HepG2 (cell line): ENCODE results near the gene RASSF4. TPM values are rescaled to one million over a fixed set of nuclear protein-coding genes. Genes with fewer than 3 reads are reported as not detected.

Experiments used
- ATAC-seq: fragments of 200-7000 bp; cut with Tn5 transposase; 3 replicates; pipeline ENCODE4 v1.9.1; 2020; ENCODE audit warnings: mild to moderate bottlenecking, moderate library complexity
- BruUV-seq: library from RNA; stranded (reverse); fragments of 400-500 nt; replicated peaks from 2 replicates; lab custom pipeline; 2021; lab: Mats Ljungman, UMichigan
- CTCF ChIA-PET: fragments of 300-600 bp; formaldehyde crosslinking; extraction: SDS; loops from one replicate; lab custom pipeline; 2021; ENCODE audit warnings: low total read pairs, inconsistent platforms, low intra/inter-chr PET ratio; lab: Yijun Ruan, JAX
- POLR2A ChIA-PET: fragments of 350-600 bp; sonication (Branson Sonifier 250); formaldehyde crosslinking; loops from one replicate; lab custom pipeline; 2020; ENCODE audit warnings: antibody characterized with exemption, inconsistent platforms; lab: Yijun Ruan, JAX
- DNase-seq: peaks from one replicate; pipeline ENCODE4 v3.0.0-alpha.2; 2015; ENCODE audit warnings: low spot score
- FAIRE-seq: peaks from 3 replicates; lab custom pipeline; 2011; peaks lifted over from hg19 to GRCh38; lab: Jason Lieb, UNC
- H2AFZ ChIP-seq: one replicate; pipeline ENCODE4 v1.6.1; 2011; ENCODE audit warnings: low read length, inconsistent platforms
- H3K27ac ChIP-seq: fragments of 300-600 bp; 3 replicates; pipeline ENCODE4 v1.8.0; 2011; ENCODE audit warnings: mixed run types, mild to moderate bottlenecking, mixed read lengths, low read length, inconsistent platforms; ENCODE audit not compliant: insufficient read depth; ENCODE audit errors: extremely low read length
- H3K27me3 ChIP-seq, 2 experiments: fragments of 200-600 bp in 1 of 2; 2 replicates in 1 of 2; 3 replicates in 1 of 2; pipeline versions ENCODE4 v1.6.0 to v1.8.0; 2011; ENCODE audit warnings: low read length in 2 of 2, mild to moderate bottlenecking in 2 of 2, moderate library complexity in 2 of 2, inconsistent platforms in 1 of 2; ENCODE audit not compliant: insufficient read depth in 2 of 2, control insufficient read depth in 1 of 2
- H3K36me3 ChIP-seq, 2 experiments: fragments of 200-600 bp in 1 of 2; replicated peaks in 1 of 2; 2 replicates in 1 of 2; 3 replicates in 1 of 2; pipeline versions ENCODE4 v1.5.1 to v1.8.0; 2011; ENCODE audit warnings: low read length in 2 of 2, inconsistent platforms in 1 of 2; ENCODE audit not compliant: insufficient read depth in 2 of 2, control insufficient read depth in 1 of 2
- H3K4me1 ChIP-seq: 2 replicates; pipeline ENCODE4 v1.5.1; 2012; ENCODE audit warnings: low read length, inconsistent platforms; ENCODE audit not compliant: insufficient read depth
- H3K4me2 ChIP-seq: 2 replicates; pipeline ENCODE4 v1.6.0; 2011; ENCODE audit warnings: low read depth, low read length, inconsistent platforms
- H3K4me3 ChIP-seq, 3 experiments: fragments of 200-600 bp in 1 of 3; sonication (generic), shearing (Covaris generic) in 1 of 3; replicated peaks in 1 of 3; 2 replicates each; pipeline ENCODE4 v1.5.1; 2011 to 2016; ENCODE audit warnings: low read length in 3 of 3, inconsistent platforms in 2 of 3, low read depth in 2 of 3, mild to moderate bottlenecking in 2 of 3, control low read depth in 1 of 3, mixed read lengths in 1 of 3; ENCODE audit not compliant: insufficient read depth in 1 of 3
- H3K79me2 ChIP-seq: one replicate; pipeline ENCODE4 v1.6.1; 2011; ENCODE audit warnings: low read length, inconsistent platforms; ENCODE audit not compliant: insufficient read depth
- H3K9ac ChIP-seq: 2 replicates; pipeline ENCODE4 v1.6.0; 2011; ENCODE audit warnings: mild to moderate bottlenecking, low read depth, low read length, inconsistent platforms; ENCODE audit not compliant: insufficient read depth
- H3K9me3 ChIP-seq: 2 replicates; pipeline ENCODE4 v1.5.1; 2012; ENCODE audit warnings: mild to moderate bottlenecking, low read length
- H4K20me1 ChIP-seq: 2 replicates; pipeline ENCODE4 v1.6.0; 2011; ENCODE audit warnings: inconsistent platforms, mild to moderate bottlenecking, low read length, moderate library complexity; ENCODE audit not compliant: insufficient read depth
- ATF7 ChIP-seq, 2 experiments: fragments of 450-650 bp in 1 of 2; sonication (generic) in 1 of 2; formaldehyde crosslinking in 1 of 2; IDR thresholded peaks; 2 replicates each; pipeline versions ENCODE4 v1.4.0 to v1.6.1; 2016 to 2020; ENCODE audit warnings: antibody characterized with exemption in 1 of 2, mild to moderate bottlenecking in 1 of 2, missing genetic modification reagents in 1 of 2
- CTCF ChIP-seq: sonication (generic); formaldehyde crosslinking; IDR thresholded peaks from 2 replicates; pipeline ENCODE4 v1.5.0; 2020; ENCODE audit warnings: mild to moderate bottlenecking, missing genetic modification reagents, moderate library complexity
- EP300 ChIP-seq, 3 experiments: sonication (generic) in 1 of 3; formaldehyde crosslinking in 1 of 3; IDR thresholded peaks; 2 replicates each; pipeline versions ENCODE4 v1.5.1 to v1.6.1; 2011 to 2020; ENCODE audit warnings: low read depth in 2 of 3, low read length in 2 of 3, borderline replicate concordance in 1 of 3, improper control_type of control experiment in 1 of 3, mild to moderate bottlenecking in 1 of 3, missing genetic modification reagents in 1 of 3, moderate library complexity in 1 of 3
- GMEB1 ChIP-seq: sonication (generic); formaldehyde crosslinking; IDR thresholded peaks from 2 replicates; pipeline ENCODE4 v1.5.1; 2020; ENCODE audit warnings: missing genetic modification reagents, mild to moderate bottlenecking, borderline replicate concordance
- MAFF ChIP-seq: IDR thresholded peaks from 2 replicates; pipeline ENCODE4 v1.6.1; 2011; ENCODE audit warnings: low read depth, low read length, improper control_type of control experiment
- MXD4 ChIP-seq: IDR thresholded peaks from 2 replicates; pipeline ENCODE4 v1.6.1; 2016; ENCODE audit warnings: mild to moderate bottlenecking, missing biosample characterization, missing genetic modification reagents
- NCOA2 ChIP-seq: sonication (generic); formaldehyde crosslinking; IDR thresholded peaks from 2 replicates; pipeline ENCODE4 v1.8.0; 2022; ENCODE audit warnings: inconsistent platforms
- NR3C1 ChIP-seq: sonication (generic); formaldehyde crosslinking; IDR thresholded peaks from 2 replicates; pipeline ENCODE4 v1.4.0; 2020; ENCODE audit warnings: missing genetic modification reagents
- SALL1 ChIP-seq: sonication (generic); formaldehyde crosslinking; IDR thresholded peaks from 2 replicates; pipeline ENCODE4 v1.8.0; 2022; ENCODE audit warnings: mild to moderate bottlenecking, missing genetic modification reagents
- ZBTB1 ChIP-seq: sonication (generic); formaldehyde crosslinking; IDR thresholded peaks from 2 replicates; pipeline ENCODE4 v1.4.0; 2020; ENCODE audit warnings: missing genetic modification reagents, borderline replicate concordance
- ZBTB10 ChIP-seq: sonication (generic); formaldehyde crosslinking; IDR thresholded peaks from 2 replicates; pipeline ENCODE4 v1.4.0; 2020; ENCODE audit warnings: missing genetic modification reagents, borderline replicate concordance
- ZBTB37 ChIP-seq: sonication (generic); formaldehyde crosslinking; IDR thresholded peaks from 2 replicates; pipeline ENCODE4 v1.4.0; 2020; ENCODE audit warnings: mild to moderate bottlenecking, missing genetic modification reagents
- ZEB1 ChIP-seq: IDR thresholded peaks from 2 replicates; pipeline ENCODE4 v1.6.1; 2012; ENCODE audit warnings: mild to moderate bottlenecking, low read depth, inconsistent platforms; ENCODE audit not compliant: insufficient replicate concordance
- ZNF740 ChIP-seq: sonication (generic); formaldehyde crosslinking; IDR thresholded peaks from 2 replicates; pipeline ENCODE4 v1.4.0; 2020; ENCODE audit warnings: missing genetic modification reagents
- ZSCAN12 ChIP-seq: sonication (generic); formaldehyde crosslinking; IDR thresholded peaks from 2 replicates; pipeline ENCODE4 v1.9.0; 2021; ENCODE audit warnings: mild to moderate bottlenecking, missing genetic modification reagents
- WGBS: methylation state at CpG from one replicate; pipeline ENCODE4 v1.1.6; 2017; ENCODE audit warnings: low lambda C conversion rate; 5-methylcytosine and 5-hydroxymethylcytosine counted together
- in situ Hi-C: cut with HindIII; loops from 2 replicates; pipeline ENCODE4 v1.10.0; 2017; ENCODE audit warnings: low pct_unique_long_range_greater_than_20kb; ENCODE audit not compliant: extremely low pct_ligation_motif_present
- intact Hi-C: fragments of 100-400 bp; cut with micrococcal nuclease; formaldehyde crosslinking; loops from one replicate; pipeline ENCODE4 v1.10.0; 2022; ENCODE audit not compliant: unreplicated experiment
- polyA plus RNA-seq, 8 experiments: library from polyadenylated mRNA; depleted of rRNA in 3 of 8; stranded (reverse) in 7 of 8; unstranded in 1 of 8; fragments of >200 nt; fragmentation: Illumina TruSeq in 4 of 8; extraction: Trizol in 4 of 8; gene quantifications; 2 replicates each; pipeline versions ENCODE4 v1.2.1 to v1.2.3, GENCODE V29; 2011 to 2016; ENCODE audit warnings: low read depth in 4 of 8, missing spikeins in 1 of 8, mixed read lengths in 1 of 8; ENCODE audit not compliant: insufficient read depth in 1 of 8
- total RNA-seq, 5 experiments: library from RNA; depleted of rRNA; stranded (reverse); fragments of >200 nt; fragmentation: Illumina TruSeq; extraction: Trizol; gene quantifications; 2 replicates each; pipeline ENCODE4 v1.2.3, GENCODE V29; 2016; ENCODE audit warnings: low read depth in 1 of 5

RASSF4 gene
- total and polyA plus RNA-seq, 2 of the 13 experiments (the other 11 are each of a cell fraction or from before 2014, with no cell fraction given): 34.0 to 51.7 TPM

GRCh38 chr10:44990302-44990655 lies 30.7 kb downstream of the RASSF4 start:
- ATAC-seq: peak; percentile 86
- no peaks in the 10 kb centered on the region for H3K79me2 ChIP-seq
- 14% methylated on average over 8 of the region's 8 CpGs for WGBS
- H3K4me1 ChIP-seq: peaks cover 75% of the 10 kb centered on the region
- no peaks in the 10 kb centered on the region for H3K9me3 ChIP-seq
- H3K27ac ChIP-seq: peak overlapping the region; percentile 55
- H3K4me3 ChIP-seq: 0 out of 6 replicates have a peak overlapping the region, but pooled peaks of 1 of the 3 experiments have one; percentile 0
- intact Hi-C loops: loop anchor here (5.0 kb wide), 1 partner anchor 58 kb away; no protein-coding TSS in a partner anchor
- DNase-seq: peak; percentile 71
- no peaks in the 10 kb centered on the region for H3K27me3 ChIP-seq
- POLR2A ChIA-PET: interaction anchor here (1.1 to 12.0 kb wide), 7 partner anchors 9 to 58 kb away, joined by 3 to 863 read pairs (median 6); partner anchors contain the start of gene DEPP1
- BruUV-seq: no TSS peak
- H4K20me1 ChIP-seq: no peaks in the 10 kb centered on the region
- H3K9ac ChIP-seq: peak overlapping the region; percentile 54
- in situ Hi-C loops: no loop called here
- no peak overlapping the region for H2AFZ ChIP-seq
- FAIRE-seq: peak; percentile 80
- peaks cover 17 to 42% of the 10 kb centered on the region in 2 experiments; a peak in 4 of 5 replicates for H3K36me3 ChIP-seq
- CTCF ChIA-PET: interaction anchor here (0.9 to 2.2 kb wide), 2 partner anchors 27 to 57 kb away, joined by 4 to 16 read pairs; no protein-coding TSS in a partner anchor
- H3K4me2 ChIP-seq: peak overlapping the region; percentile 40
- peak; percentile 84 for TF ChIP-seq NCOA2 (CRISPR knock-in tag)
- TF ChIP-seq NR3C1: no peak
- TF ChIP-seq MAFF: no peak
- TF ChIP-seq ZSCAN12 (CRISPR knock-in tag): 0 out of 2 replicates have a peak, but pooled peaks have one; percentile 61
- no peak for TF ChIP-seq MXD4
- TF ChIP-seq CTCF: peak; percentile 78
- TF ChIP-seq ZNF740 (CRISPR knock-in tag): no peak
- peak; percentile 57; the same call in 1 of the 2 replicates for TF ChIP-seq SALL1 (CRISPR knock-in tag)
- no peak for TF ChIP-seq ATF7 (IDR thresholded peaks at IDR 0.05)
- TF ChIP-seq ATF7 (CRISPR knock-in tag; IDR thresholded peaks at IDR 0.05): no peak
- peak in 1 of 2 experiments; percentile 88; a peak in 2 of 4 replicates for TF ChIP-seq EP300 (IDR thresholded peaks at IDR 0.05; ENCODE audit: low read depth in 2 of 2, low read length in 2 of 2)
- peak; percentile 64; the same call in 1 of the 2 replicates for TF ChIP-seq EP300 (CRISPR knock-in tag; IDR thresholded peaks at IDR 0.05; ENCODE audit: borderline replicate concordance)
- no peak for TF ChIP-seq ZEB1
- TF ChIP-seq ZBTB37 (CRISPR knock-in tag): no peak
- TF ChIP-seq ZBTB10 (CRISPR knock-in tag): no peak
- TF ChIP-seq ZBTB1 (CRISPR knock-in tag): no peak
- TF ChIP-seq GMEB1 (CRISPR knock-in tag): no peak; the same call in 1 of the 2 replicates
